ENCODE measurements around the gene NKAIN2.
"Not testable (repeated sequence)": the region's sequence is repeated elsewhere in the genome, so short reads cannot be mapped to it uniquely, and the experiment has no call there.

Gene NKAIN2

DNA sequence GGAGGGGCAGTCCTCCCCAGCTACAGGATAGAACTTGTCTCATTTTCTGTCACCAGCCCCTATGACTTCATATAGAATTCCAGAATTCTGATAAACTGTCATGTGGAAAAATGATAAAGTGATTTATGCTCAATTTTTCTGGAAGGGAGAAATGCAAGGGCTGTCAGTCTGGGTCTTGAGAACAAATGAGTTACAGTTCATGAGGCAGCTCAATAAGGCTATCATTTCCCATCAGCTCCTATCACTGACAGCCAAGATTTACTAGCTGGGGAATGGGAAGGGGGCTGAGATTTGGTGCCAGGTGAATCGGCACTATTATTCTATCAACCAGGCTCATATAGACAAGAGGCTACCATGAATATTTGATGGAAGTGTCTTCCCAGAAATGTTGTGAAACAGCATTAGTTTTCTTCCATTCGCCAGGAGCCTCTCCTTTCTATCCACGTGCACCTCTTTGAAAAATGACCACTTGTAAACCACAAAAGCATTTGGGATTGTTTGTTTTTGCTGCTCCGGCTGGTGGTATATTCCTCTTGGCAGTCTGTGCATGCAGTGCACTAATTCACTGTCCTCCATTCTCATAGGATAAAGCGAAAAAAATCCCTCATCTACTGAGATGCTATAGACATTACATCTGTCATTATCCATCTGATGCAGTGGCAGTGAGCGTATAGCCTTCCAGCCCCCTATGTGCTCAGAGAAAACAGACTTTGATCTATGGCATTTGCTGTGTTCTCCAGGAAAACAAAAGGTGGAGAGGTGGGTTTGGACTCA lies 629.9 kb downstream of the NKAIN2 start:
- no peaks in the 10 kb centered on the region for H3K27me3 Mint-ChIP-seq
- H3K4me1 Mint-ChIP-seq, result no peaks in the 10 kb centered on the region
- ATAC-seq (replicated peaks) (no peak), DNase-seq (no peak)
- H3K36me3 Mint-ChIP-seq, result no peaks in the 10 kb centered on the region
- H3K9me3 Mint-ChIP-seq, result no peaks in the 10 kb centered on the region
- no peak overlapping the region for H3K27ac Mint-ChIP-seq
- no peak overlapping the region for H3K4me3 Mint-ChIP-seq

DNA sequence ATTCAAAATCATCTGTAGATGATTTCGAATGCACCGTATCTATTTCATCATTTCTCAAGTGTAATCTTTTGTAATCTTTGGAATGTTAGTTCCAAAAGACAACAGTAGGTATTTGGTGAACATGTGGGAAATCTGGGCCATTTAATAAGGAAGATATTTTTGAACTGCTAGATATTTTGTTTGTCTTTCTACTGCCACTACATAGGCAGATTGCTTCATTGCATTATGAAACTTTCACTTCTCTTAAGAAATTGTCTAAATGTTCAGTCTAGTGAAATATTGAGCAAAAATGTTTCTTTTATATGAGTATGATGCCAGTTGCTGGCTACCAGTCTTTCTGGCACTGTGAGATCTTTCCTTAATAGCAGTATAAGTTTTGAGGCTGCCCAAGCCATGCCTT lies 630.8 kb downstream of the NKAIN2 start:
- Mint-ChIP-seq H3K27me3 (no peaks in the 10 kb centered on the region), H3K27ac (no peak overlapping the region), H3K36me3 (no peaks in the 10 kb centered on the region), H3K4me1 (no peaks in the 10 kb centered on the region), H3K4me3 (no peak overlapping the region), H3K9me3 (peaks cover 1 to 4% of the 10 kb centered on the region in 2 donors)
- no peak for DNase-seq
- no peak for ATAC-seq (replicated peaks)

DNA sequence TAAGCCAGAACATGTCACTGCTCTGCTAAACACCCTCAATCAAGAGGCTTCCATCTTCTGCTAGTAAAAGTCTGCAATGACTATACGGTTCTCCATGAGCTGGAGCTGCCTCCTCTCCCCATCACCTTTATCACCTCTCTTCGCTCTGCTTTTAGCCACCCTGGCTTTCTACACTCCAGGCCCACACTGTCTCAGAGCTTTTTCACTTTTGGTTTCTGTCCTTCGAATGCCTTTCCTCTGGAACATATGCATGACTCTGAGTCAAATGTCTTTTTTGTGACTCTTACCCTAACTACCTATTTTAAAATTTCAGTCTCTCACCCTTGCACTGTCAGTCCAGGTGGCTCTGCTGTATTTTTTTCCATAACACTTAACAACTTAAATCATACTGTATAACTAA lies 633.1 kb downstream of the NKAIN2 start:
- DNase-seq (no peak), ATAC-seq (replicated peaks) (peak in 1 of 2 donors; percentile 21)
- no peaks in the 10 kb centered on the region for H3K36me3 Mint-ChIP-seq
- no peak overlapping the region for H3K4me3 Mint-ChIP-seq
- peaks cover 1 to 4% of the 10 kb centered on the region in 2 donors for H3K9me3 Mint-ChIP-seq
- no peaks in the 10 kb centered on the region for H3K4me1 Mint-ChIP-seq
- no peaks in the 10 kb centered on the region for H3K27me3 Mint-ChIP-seq
- H3K27ac Mint-ChIP-seq, result no peak overlapping the region

- Mint-ChIP-seq H3K9me3 (peaks cover 1 to 4% of the 10 kb centered on the region in 2 donors), H3K36me3 (no peaks in the 10 kb centered on the region), H3K27me3 (no peaks in the 10 kb centered on the region), H3K4me1 (no peaks in the 10 kb centered on the region), H3K27ac (no peak overlapping the region), H3K4me3 (no peak overlapping the region)
- ATAC-seq (replicated peaks) (no peak), DNase-seq (no peak)
Measured at GRCh38 chr6:124438546-124439065, 634.9 kb downstream of the NKAIN2 start.

DNA sequence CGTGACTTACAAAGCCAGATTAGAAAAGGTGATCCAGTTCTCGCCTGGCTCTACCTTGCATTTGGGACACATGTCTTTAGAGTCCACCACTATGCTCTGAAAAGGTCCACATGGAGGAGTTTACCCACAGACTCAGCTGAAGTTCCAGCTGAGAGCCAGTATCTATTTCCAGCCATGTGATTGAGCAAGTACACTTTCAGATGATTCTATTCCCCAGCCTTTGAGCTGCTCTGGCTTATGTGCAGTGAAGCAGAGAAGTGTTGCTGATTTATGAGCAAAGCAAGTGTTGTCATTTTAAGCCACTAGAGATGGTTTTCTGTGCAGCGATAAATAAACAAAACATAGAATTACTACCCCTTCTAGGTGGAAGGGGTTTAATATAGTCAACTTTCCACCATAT lies 637.8 kb downstream of the NKAIN2 start:
- Mint-ChIP-seq H3K4me3 (no peak overlapping the region), H3K36me3 (no peaks in the 10 kb centered on the region), H3K27ac (no peak overlapping the region), H3K9me3 (peaks cover 1 to 4% of the 10 kb centered on the region in 2 donors), H3K4me1 (no peaks in the 10 kb centered on the region), H3K27me3 (no peaks in the 10 kb centered on the region)
- DNase-seq, result no peak
- no peak for ATAC-seq (replicated peaks)

- Mint-ChIP-seq H3K9me3 (peaks cover 1 to 4% of the 10 kb centered on the region in 2 donors), H3K36me3 (no peaks in the 10 kb centered on the region), H3K27me3 (no peaks in the 10 kb centered on the region), H3K27ac (no peak overlapping the region), H3K4me1 (no peaks in the 10 kb centered on the region), H3K4me3 (no peak overlapping the region)
- ATAC-seq (replicated peaks) (no peak), DNase-seq (no peak)
Measured at GRCh38 chr6:124443541-124443940, 639.9 kb downstream of the NKAIN2 start.

- ATAC-seq (replicated peaks), result no peak
- Mint-ChIP-seq H3K27me3 (no peaks in the 10 kb centered on the region), H3K9me3 (no peaks in the 10 kb centered on the region), H3K36me3 (no peaks in the 10 kb centered on the region), H3K4me3 (no peak overlapping the region), H3K4me1 (no peaks in the 10 kb centered on the region), H3K27ac (no peak overlapping the region)
- no peak for DNase-seq
Measured at GRCh38 chr6:124445581-124445980, 641.9 kb downstream of the NKAIN2 start.

DNA sequence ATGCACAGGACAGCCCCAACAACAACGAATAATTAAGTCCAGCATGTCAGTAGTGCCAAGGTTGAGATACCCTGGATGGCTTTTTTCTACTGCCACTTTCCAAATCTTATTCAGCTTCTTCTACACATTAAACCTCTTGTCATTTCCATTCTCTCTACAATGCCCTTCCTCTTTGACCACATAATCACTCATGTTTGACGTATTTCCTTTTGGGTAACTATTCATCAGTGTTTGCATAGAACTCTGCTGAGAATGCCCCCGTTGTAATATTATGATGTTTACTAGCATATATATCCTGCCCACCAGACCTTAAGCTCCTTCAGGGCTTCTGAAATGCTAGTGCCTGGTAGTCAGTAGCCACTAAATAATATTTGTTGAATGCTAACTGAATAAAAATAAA lies 643.3 kb downstream of the NKAIN2 start:
- H3K27me3 Mint-ChIP-seq, result no peaks in the 10 kb centered on the region
- H3K27ac Mint-ChIP-seq, result no peak overlapping the region
- no peaks in the 10 kb centered on the region for H3K4me1 Mint-ChIP-seq
- no peak for DNase-seq
- no peak for ATAC-seq (replicated peaks)
- H3K4me3 Mint-ChIP-seq, result no peak overlapping the region
- H3K9me3 Mint-ChIP-seq, result no peaks in the 10 kb centered on the region
- H3K36me3 Mint-ChIP-seq, result no peaks in the 10 kb centered on the region

DNA sequence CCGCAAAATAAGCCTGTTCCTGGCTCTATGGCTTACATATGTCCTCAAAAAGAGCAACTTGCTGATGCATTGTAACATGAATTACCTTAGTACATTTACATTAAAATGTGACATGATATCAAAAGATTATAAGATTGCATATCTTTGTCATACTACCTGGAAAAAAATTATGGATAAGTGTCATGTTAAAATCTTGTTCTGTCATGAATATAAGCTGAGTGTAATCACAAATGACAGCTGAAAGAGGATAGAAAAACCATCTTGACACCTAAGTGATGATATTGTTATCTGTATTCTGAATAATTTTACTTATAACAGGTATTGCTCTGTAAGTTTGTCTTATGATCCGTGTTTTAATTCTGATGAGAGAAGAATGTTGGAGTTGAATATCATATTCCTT lies 655.6 kb downstream of the NKAIN2 start:
- Mint-ChIP-seq H3K4me3 (no peak overlapping the region), H3K4me1 (no peaks in the 10 kb centered on the region), H3K9me3 (no peaks in the 10 kb centered on the region), H3K27me3 (no peaks in the 10 kb centered on the region), H3K36me3 (no peaks in the 10 kb centered on the region), H3K27ac (no peak overlapping the region)
- DNase-seq (no peak), ATAC-seq (replicated peaks) (no peak)

- peaks cover 0 to 2% of the 10 kb centered on the region in 2 donors for H3K9me3 Mint-ChIP-seq
- H3K4me1 Mint-ChIP-seq, result no peaks in the 10 kb centered on the region
- DNase-seq, result no peak
- no peak overlapping the region for H3K27ac Mint-ChIP-seq
- no peak overlapping the region for H3K4me3 Mint-ChIP-seq
- no peaks in the 10 kb centered on the region for H3K27me3 Mint-ChIP-seq
- H3K36me3 Mint-ChIP-seq, result no peaks in the 10 kb centered on the region
- ATAC-seq (replicated peaks), result no peak
Measured at GRCh38 chr6:124462750-124463149, 659.1 kb downstream of the NKAIN2 start.

DNA sequence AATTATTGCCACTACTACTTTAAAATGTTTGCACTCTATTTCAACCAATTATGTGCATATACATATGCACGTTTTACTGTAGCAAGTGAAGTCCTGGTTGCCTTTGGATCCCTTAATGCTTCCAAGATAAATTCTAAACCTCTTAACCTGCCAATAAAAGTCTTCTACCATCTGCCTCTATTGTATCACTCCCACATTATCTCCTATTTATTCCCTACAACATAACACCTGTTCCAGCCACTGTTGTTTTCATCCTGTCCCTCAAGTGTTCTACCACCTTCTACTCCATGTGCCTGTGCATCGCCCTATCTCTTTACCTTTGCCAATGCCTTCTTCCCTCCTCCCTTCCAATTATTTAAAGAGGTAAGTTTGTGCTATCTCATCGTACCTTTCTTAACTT lies 659.6 kb downstream of the NKAIN2 start:
- Mint-ChIP-seq H3K4me3 (no peak overlapping the region), H3K4me1 (no peaks in the 10 kb centered on the region), H3K36me3 (no peaks in the 10 kb centered on the region), H3K9me3 (peaks cover 0 to 2% of the 10 kb centered on the region in 2 donors), H3K27ac (no peak overlapping the region), H3K27me3 (no peaks in the 10 kb centered on the region)
- ATAC-seq (replicated peaks) (no peak), DNase-seq (no peak)

DNA sequence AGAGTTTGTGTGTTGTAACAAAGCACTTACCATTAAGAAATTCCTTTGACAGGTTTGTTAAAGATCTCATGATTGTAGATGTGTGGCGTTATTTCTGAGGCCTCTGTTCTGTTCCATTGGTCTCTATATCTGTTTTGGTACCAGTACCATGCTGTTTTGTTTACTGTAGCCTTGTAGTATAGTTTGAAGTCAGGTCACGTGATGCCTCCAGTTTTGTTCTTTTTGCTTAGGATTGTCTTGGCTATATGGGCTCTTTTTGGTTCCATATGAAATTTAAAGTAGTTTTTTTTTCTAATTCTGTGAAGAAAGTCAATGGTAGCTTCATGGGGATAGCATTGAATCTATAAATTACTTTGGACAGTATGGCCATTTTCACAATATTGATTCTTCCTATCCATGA lies 660.9 kb downstream of the NKAIN2 start:
- H3K4me3 Mint-ChIP-seq; DNase-seq; H3K27ac Mint-ChIP-seq; H3K4me1 Mint-ChIP-seq; H3K27me3 Mint-ChIP-seq; ATAC-seq (replicated peaks); H3K9me3 Mint-ChIP-seq; H3K36me3 Mint-ChIP-seq: not testable (repeated sequence)

DNA sequence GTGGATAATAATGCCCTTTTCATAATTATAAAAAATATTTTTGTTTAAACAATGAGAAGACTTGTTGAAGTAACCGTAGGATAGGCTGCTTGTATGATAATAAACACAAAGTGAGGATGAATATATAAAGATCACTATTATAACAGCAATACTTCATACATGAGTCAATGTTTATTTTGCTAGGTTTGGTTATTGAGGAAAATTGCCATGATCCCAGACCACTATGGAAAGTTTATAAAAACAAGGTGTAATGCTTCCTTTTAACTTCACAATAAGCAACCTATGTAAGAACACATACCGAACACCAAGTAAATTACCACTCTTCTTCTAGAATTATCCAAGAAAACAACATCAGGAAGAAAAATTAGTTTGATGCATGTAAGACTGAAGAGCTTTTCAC lies 663.3 kb downstream of the NKAIN2 start:
- Mint-ChIP-seq H3K9me3 (peaks cover 0 to 2% of the 10 kb centered on the region in 2 donors), H3K4me1 (no peaks in the 10 kb centered on the region), H3K27ac (no peak overlapping the region), H3K4me3 (no peak overlapping the region), H3K27me3 (no peaks in the 10 kb centered on the region), H3K36me3 (no peaks in the 10 kb centered on the region)
- DNase-seq (no peak), ATAC-seq (replicated peaks) (no peak)

- Mint-ChIP-seq H3K36me3 (no peaks in the 10 kb centered on the region), H3K27me3 (no peaks in the 10 kb centered on the region), H3K9me3 (peaks cover 0 to 3% of the 10 kb centered on the region in 2 donors), H3K4me3 (no peak overlapping the region), H3K4me1 (no peaks in the 10 kb centered on the region), H3K27ac (no peak overlapping the region)
- ATAC-seq (replicated peaks) (no peak), DNase-seq (no peak)
Measured at GRCh38 chr6:124467366-124467765, 663.7 kb downstream of the NKAIN2 start.

DNA sequence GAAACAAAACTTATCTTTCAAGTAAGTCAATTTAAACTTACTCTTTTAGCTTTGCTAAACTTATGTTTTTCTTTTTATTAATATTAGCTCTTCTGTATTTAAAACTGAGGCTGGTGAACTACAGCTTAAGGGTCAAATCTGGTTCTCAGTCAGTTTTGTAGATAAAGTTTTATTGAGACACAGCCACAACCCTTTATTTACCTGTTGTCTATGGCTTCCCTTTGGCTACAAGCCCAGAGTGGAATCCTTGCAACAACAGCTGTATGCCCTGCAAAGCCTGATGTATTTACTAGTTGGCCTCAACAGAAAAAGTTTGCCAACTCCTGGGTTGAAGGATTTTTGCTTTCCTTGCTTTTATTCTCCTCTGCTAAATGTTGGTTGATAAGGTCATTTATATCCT lies 667.1 kb downstream of the NKAIN2 start:
- Mint-ChIP-seq H3K36me3 (no peaks in the 10 kb centered on the region), H3K4me3 (no peak overlapping the region), H3K9me3 (peaks cover 0 to 2% of the 10 kb centered on the region in 2 donors), H3K27ac (no peak overlapping the region), H3K4me1 (no peaks in the 10 kb centered on the region), H3K27me3 (no peaks in the 10 kb centered on the region)
- DNase-seq (no peak), ATAC-seq (replicated peaks) (no peak)
